Endodermal cell (in vitro differentiated cells): Measurements from ENCODE around the gene UBQLNL. TPM values are rescaled to one million over a fixed set of nuclear protein-coding genes. Genes with fewer than 3 reads are reported as not detected.

Experiments used
- DNase-seq: peaks from one replicate; pipeline ENCODE4 v3.0.0-alpha.2; 2017
- H3K27ac ChIP-seq: 2 replicates; pipeline ENCODE4 v1.5.1; 2013; ENCODE audit warnings: mild to moderate bottlenecking, low read depth, low read length, moderate library complexity
- H3K27me3 ChIP-seq: 2 replicates; pipeline ENCODE4 v1.6.1; 2013; ENCODE audit warnings: mild to moderate bottlenecking, low read length, moderate library complexity; ENCODE audit not compliant: insufficient read depth, control insufficient read depth, poor library complexity, severe bottlenecking
- H3K36me3 ChIP-seq: 2 replicates; pipeline ENCODE4 v1.7.0; 2013; ENCODE audit warnings: mild to moderate bottlenecking, low read length, moderate library complexity; ENCODE audit not compliant: control insufficient read depth, insufficient read depth
- H3K4me1 ChIP-seq: one replicate; pipeline ENCODE4 v1.7.0; 2013; ENCODE audit warnings: low read length; ENCODE audit not compliant: control insufficient read depth, insufficient read depth
- H3K4me3 ChIP-seq: 2 replicates; pipeline ENCODE4 v1.5.1; 2013; ENCODE audit warnings: mild to moderate bottlenecking, low read length, moderate library complexity
- H3K9ac ChIP-seq: 2 replicates; pipeline ENCODE4 v1.6.1; 2013; ENCODE audit warnings: mild to moderate bottlenecking, low read length, moderate library complexity; ENCODE audit not compliant: poor library complexity, severe bottlenecking; ENCODE audit errors: extremely low read depth
- H3K9me3 ChIP-seq: 2 replicates; pipeline ENCODE4 v1.6.1; 2013; ENCODE audit warnings: mild to moderate bottlenecking, low read length, moderate library complexity; ENCODE audit not compliant: control insufficient read depth
- H3K27ac Mint-ChIP-seq: 2 replicates; pipeline ENCODE4 v1.8.0; 2020; ENCODE audit warnings: mixed read lengths
- H3K27me3 Mint-ChIP-seq: 2 replicates; pipeline ENCODE4 v1.8.0; 2021; ENCODE audit warnings: mild to moderate bottlenecking, mixed read lengths; ENCODE audit not compliant: insufficient read depth
- H3K36me3 Mint-ChIP-seq: 2 replicates; pipeline ENCODE4 v1.8.0; 2020; ENCODE audit warnings: low read depth, mixed read lengths
- H3K4me1 Mint-ChIP-seq: 2 replicates; pipeline ENCODE4 v1.8.0; 2020; ENCODE audit warnings: mixed read lengths
- H3K4me3 Mint-ChIP-seq: 2 replicates; pipeline ENCODE4 v1.8.0; 2020; ENCODE audit warnings: mild to moderate bottlenecking, moderate library complexity, mixed read lengths
- H3K9me3 Mint-ChIP-seq: 2 replicates; pipeline ENCODE4 v1.8.0; 2020; ENCODE audit warnings: mild to moderate bottlenecking, mixed read lengths
- WGBS, 2 experiments: methylation state at CpG; one replicate each; pipeline versions ENCODE4 v1.1.5 to v1.1.7; 2013; ENCODE audit warnings: missing lambda C conversion rate in 2 of 2, mixed read lengths in 1 of 2; ENCODE audit not compliant: insufficient coverage in 1 of 2, insufficient read length in 1 of 2; 5-methylcytosine and 5-hydroxymethylcytosine counted together
- total RNA-seq, 2 donors: library from RNA; stranded (reverse); fragmentation: NEBNext Ultra II Directional in 1 of 2; extraction: Animal tissue kit (Norgen Biotek cat#: 25700) in 1 of 2; gene quantifications; 2 replicates in 1 of 2; 3 replicates in 1 of 2; pipeline ENCODE4 v1.2.1, GENCODE V29; 2021
- TF ChIP-seq, protein P1 (sequence below): fragments of 200-600 bp; sonication (generic); conservative IDR thresholded peaks from 2 replicates; pipeline ENCODE4 v1.5.0; 2021; ENCODE audit warnings: antibody characterized with exemption, mild to moderate bottlenecking

Gene UBQLNL
- total RNA-seq, 2 donors from 2014 or later = 0.20 to 0.26 TPM

- Histone ChIP-seq H3K4me3 (no peak within 1 kb of the TSS), H3K9me3 (no peaks in the 10 kb centered on the region), H3K27me3 (no peaks in the 10 kb centered on the region), H3K36me3 (no peaks in the 10 kb centered on the region), H3K9ac (no peak within 1 kb of the TSS), H3K27ac (no peak within 1 kb of the TSS), H3K4me1 (no peaks in the 10 kb centered on the region)
- Mint-ChIP-seq H3K36me3 (no peaks in the 10 kb centered on the region), H3K27me3 (no peaks in the 10 kb centered on the region), H3K9me3 (no peaks in the 10 kb centered on the region), H3K27ac (no peak within 1 kb of the TSS), H3K4me3 (no peak within 1 kb of the TSS), H3K4me1 (no peaks in the 10 kb centered on the region)
- TF ChIP-seq, protein P1, sequence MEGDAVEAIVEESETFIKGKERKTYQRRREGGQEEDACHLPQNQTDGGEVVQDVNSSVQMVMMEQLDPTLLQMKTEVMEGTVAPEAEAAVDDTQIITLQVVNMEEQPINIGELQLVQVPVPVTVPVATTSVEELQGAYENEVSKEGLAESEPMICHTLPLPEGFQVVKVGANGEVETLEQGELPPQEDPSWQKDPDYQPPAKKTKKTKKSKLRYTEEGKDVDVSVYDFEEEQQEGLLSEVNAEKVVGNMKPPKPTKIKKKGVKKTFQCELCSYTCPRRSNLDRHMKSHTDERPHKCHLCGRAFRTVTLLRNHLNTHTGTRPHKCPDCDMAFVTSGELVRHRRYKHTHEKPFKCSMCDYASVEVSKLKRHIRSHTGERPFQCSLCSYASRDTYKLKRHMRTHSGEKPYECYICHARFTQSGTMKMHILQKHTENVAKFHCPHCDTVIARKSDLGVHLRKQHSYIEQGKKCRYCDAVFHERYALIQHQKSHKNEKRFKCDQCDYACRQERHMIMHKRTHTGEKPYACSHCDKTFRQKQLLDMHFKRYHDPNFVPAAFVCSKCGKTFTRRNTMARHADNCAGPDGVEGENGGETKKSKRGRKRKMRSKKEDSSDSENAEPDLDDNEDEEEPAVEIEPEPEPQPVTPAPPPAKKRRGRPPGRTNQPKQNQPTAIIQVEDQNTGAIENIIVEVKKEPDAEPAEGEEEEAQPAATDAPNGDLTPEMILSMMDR = no peak
- no peak for DNase-seq
- WGBS, 2 experiments = 80% methylated on average over 1 of the region's 1 CpG; no CpG with 5 or more reads in 1 of the 2 experiments
Observed at GRCh38 chr11:5548440-5548839, 31.9 kb upstream of the UBQLNL start, which contains the start of gene OR52H1. Gene OR52H1, minus strand, starts transcription at chr11:5548540. Its CDS starts 3,035 bp downstream, at chr11:5545505.

GRCh38 chr11:5547982-5548381, 31.5 kb upstream of the UBQLNL start:
- H3K27ac Mint-ChIP-seq = no peak overlapping the region
- Histone ChIP-seq H3K4me1 (no peaks in the 10 kb centered on the region), H3K9me3 (no peaks in the 10 kb centered on the region), H3K4me3 (no peak overlapping the region), H3K9ac (no peak overlapping the region), H3K27ac (no peak overlapping the region), H3K27me3 (no peaks in the 10 kb centered on the region), H3K36me3 (no peaks in the 10 kb centered on the region)
- no peaks in the 10 kb centered on the region for H3K27me3 Mint-ChIP-seq
- TF ChIP-seq, protein P1 = no peak
- no peak overlapping the region for H3K4me3 Mint-ChIP-seq
- DNase-seq = no peak
- H3K9me3 Mint-ChIP-seq = no peaks in the 10 kb centered on the region
- no peaks in the 10 kb centered on the region for H3K4me1 Mint-ChIP-seq
- 94 to 100% methylated on average over 1 of the region's 1 CpG for WGBS, 2 experiments
- no peaks in the 10 kb centered on the region for H3K36me3 Mint-ChIP-seq

DNA sequence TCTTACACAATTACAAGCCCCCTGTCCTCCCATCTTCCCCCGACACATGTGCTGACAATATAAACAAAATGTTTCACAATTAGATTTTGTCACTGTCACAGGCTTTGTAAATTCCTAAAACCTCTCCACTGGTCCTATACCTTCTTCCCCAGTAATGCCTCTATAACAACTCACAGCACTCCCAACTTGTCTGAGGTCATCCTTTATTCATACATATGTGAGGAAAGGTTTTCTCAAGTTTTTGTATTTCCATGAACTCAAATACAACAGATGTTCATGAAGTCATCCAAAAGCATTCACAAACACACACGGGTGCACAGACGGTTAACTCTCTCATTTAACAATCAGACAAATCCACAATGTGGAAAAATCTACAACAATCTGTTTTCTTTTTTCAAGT, 30.0 kb upstream of the UBQLNL start:
- 92 to 100% methylated on average over 1 to 3 of the region's 3 CpGs for WGBS, 2 experiments

More for the DNA sequence above, 30.0 kb upstream of the UBQLNL start:
- H3K4me1 ChIP-seq = no peaks in the 10 kb centered on the region
- Mint-ChIP-seq H3K4me1 (no peaks in the 10 kb centered on the region), H3K27ac (no peak overlapping the region), H3K36me3 (no peaks in the 10 kb centered on the region), H3K27me3 (no peaks in the 10 kb centered on the region), H3K4me3 (no peak overlapping the region), H3K9me3 (no peaks in the 10 kb centered on the region)
- no peak for DNase-seq
- no peak overlapping the region for H3K4me3 ChIP-seq
- no peaks in the 10 kb centered on the region for H3K36me3 ChIP-seq
- H3K27ac ChIP-seq = no peak overlapping the region
- TF ChIP-seq, protein P1 = no peak
- no peaks in the 10 kb centered on the region for H3K27me3 ChIP-seq
- H3K9ac ChIP-seq = no peak overlapping the region
- no peaks in the 10 kb centered on the region for H3K9me3 ChIP-seq
